ENCODE results near the gene LRP1B. TPM values are rescaled to one million over a fixed set of nuclear protein-coding genes. Genes with fewer than 3 reads are reported as not detected.

LRP1B gene
- total and polyA plus RNA-seq, 2 of the 8 experiments (the other 6 are each of a cell fraction or from before 2014, with no cell fraction given), result 0.03 TPM; not detected in 1

DNA sequence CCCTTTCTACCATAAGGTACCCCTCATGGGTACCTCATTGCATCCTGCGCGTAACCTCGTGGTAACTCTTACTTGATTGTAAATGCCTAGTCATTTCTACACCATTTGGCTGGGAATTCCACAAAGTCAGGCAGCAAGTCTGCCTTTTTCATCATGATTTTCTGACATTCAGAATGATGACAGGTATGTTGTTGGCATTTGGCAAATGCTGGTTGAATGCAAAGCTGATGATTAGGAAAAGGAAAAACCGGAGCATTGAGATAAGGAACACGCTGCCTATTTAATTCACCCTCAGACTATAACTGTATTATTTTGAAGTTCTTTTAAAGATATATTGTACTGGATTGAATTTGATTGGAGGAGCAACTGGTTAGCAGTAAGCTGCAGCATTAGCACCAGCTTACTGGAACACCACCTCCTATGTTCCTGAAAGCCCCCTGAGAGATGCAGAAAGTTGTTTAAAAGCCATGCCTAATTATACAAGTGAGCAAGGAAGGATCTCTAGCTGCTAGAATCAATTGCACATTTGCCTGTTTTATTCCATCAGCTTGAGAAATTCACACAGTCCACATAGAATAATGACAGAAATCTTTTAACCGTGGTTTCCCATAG is 520.1 kb downstream of the LRP1B start (continued):
- TF ChIP-seq, protein P1, sequence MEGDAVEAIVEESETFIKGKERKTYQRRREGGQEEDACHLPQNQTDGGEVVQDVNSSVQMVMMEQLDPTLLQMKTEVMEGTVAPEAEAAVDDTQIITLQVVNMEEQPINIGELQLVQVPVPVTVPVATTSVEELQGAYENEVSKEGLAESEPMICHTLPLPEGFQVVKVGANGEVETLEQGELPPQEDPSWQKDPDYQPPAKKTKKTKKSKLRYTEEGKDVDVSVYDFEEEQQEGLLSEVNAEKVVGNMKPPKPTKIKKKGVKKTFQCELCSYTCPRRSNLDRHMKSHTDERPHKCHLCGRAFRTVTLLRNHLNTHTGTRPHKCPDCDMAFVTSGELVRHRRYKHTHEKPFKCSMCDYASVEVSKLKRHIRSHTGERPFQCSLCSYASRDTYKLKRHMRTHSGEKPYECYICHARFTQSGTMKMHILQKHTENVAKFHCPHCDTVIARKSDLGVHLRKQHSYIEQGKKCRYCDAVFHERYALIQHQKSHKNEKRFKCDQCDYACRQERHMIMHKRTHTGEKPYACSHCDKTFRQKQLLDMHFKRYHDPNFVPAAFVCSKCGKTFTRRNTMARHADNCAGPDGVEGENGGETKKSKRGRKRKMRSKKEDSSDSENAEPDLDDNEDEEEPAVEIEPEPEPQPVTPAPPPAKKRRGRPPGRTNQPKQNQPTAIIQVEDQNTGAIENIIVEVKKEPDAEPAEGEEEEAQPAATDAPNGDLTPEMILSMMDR (IDR thresholded peaks at IDR 0.05; ENCODE audit: control extremely low read depth in 1 of 3, insufficient read depth in 1 of 3, low read depth in 1 of 3, low read length in 3 of 3), result no peak
- TF ChIP-seq USF2 (IDR thresholded peaks at IDR 0.05; ENCODE audit: low read length), result no peak
- no peak for TF ChIP-seq CBX8 (IDR thresholded peaks at IDR 0.05; ENCODE audit: borderline replicate concordance, low read depth, low read length)
- no peak for TF ChIP-seq EZH2 (IDR thresholded peaks at IDR 0.05; ENCODE audit: low read depth, low read length, severe bottlenecking)
- no peak for TF ChIP-seq HDAC6 (IDR thresholded peaks at IDR 0.05; ENCODE audit: low read depth, low read length)
- no peak for TF ChIP-seq SP4 (IDR thresholded peaks at IDR 0.05; ENCODE audit: low read length)

All from H1 (cell line).